DMS114 treated with DMSO at 0.1 percent for 48 hours (cell line): ENCODE measurements around the gene WDR33.

Source experiments
- DNase-seq: peaks from one replicate; lab custom pipeline; 2025; ENCODE audit not compliant: unreplicated experiment; lab: John Stamatoyannopoulos, UW

Gene WDR33

GRCh38 chr2:127674241-127675209 lies 136.4 kb downstream of the WDR33 start:
- DNase-seq, result no peak

DNA sequence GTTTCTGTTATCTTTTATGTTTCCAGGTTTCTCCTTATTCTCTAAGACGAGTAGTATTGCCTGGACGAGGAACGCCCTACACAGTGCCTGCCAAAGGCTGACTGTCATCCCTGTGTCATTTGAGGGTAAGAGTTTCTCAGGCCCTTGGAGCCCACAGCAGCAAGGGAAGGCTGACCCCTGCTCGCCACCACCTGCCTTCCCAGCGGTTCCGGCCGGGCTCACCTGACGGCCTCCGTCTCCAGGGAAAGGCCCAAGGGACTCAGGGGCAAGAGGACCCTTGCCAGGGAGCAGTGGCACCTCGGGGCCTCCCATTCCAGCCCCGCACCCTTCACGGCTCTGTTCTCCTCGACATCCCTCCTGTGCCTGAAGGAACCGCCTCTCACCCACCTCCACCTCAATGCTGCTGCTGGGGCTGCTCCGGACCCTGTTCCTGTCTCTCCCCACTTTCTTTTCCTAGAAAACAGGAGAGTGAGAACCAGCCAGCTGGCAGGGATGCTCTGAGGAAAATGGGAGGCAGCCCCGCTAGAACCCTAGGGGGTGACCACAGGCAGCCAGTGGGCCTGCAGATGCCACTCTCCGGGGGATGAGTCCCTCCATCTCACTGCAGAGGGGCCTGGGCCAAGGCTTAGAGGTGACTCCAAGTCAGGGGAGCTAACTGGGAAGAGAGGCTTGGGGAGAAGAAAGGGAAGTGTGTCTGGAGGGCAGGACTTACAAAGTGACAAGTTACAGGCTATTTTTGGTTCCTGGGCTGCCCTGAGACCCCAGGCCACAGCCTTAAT lies 137.5 kb downstream of the WDR33 start:
- no peak for DNase-seq

DNA sequence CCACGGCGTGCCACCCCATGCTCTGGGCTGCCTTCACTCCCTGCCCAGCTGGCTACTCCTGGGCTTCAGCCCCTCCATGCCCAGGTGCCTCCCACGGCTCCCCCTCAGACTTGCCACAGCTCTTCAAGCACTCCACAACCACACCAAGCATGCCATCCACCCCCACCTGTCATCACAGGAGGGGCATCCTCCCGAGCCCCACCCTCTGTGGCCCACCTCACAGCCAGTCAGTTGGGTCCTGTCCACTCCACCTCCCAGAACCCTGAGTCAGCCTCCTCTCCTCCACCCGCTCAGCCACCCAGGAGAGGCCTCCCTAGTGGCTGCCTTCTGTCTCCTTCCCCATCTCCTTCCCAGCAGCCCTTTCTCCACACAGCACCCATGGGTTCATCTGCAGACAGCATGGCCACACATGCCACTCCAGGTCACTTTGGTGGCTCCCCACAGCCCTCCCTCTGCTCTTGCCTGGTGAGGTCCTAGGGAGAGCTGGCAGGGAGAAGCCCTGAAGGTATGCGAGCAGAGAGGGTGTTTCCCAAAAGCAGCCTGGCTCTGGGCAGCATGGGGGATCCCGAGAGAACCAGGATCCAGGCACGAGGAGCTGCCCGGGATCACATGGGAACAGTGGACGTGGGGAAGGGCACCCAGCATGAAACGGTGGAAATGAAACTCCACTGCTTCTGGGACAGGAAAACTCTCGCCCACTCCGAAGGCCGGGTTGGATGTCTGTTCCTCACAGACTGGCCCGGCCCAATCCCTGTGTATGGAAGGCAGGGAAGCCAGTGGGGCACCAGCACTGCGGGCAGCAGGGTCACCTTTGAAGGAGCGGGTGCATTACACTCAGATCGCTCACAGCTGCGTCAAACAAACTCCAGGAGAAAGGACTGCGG lies 138.4 kb downstream of the WDR33 start:
- no peak for DNase-seq

DNA sequence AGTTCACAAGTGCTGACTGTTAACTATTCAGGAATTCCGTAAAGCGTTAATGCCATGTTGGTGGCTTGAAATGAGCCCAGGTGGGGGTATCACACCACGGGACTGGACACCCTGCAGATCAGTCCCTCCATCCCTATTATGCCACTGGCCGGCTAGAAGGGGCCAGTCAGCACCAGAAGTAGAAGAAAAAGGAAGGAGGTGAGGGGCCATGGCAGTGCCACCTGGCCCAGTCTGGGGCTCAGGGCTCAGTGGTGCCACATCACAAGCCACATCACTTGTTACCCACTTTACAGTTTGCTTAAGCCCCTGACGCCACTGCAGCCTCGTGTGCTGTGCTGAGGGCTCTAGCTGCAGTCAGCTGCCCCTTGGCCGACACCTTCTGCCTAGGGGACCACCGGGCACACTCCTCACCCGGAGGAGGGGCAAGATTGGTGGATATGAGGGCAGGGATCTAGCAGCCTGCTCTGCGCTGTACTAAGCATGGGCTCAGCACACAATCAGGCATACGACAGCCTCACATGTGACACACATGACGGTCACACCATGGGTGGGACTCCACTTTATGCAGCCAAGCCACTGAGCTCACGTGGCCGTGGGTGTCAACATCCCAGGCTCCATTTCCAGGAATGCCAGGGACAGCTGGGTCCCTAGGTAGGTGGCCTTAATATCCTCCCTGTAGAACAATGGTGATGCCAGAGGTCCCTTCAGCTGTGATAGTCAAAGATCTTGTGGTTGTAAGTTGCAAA lies 139.2 kb downstream of the WDR33 start:
- no peak for DNase-seq

DNA sequence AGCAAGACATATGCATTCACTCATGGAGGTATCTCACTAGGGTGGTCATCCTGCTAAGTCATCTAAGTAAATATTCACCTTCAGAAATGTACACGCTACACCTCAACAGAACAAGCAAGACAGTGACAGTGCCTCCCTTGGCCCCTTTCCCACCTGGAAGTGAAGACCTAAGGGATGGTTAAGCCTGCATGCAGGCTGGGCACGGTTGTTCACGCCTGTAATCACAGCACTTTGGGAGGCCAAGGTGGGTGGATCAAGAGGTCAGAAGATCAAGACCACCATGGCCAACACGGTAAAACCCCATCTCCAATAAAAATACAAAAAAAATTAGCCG lies 140.0 kb downstream of the WDR33 start:
- DNase-seq, result no peak

DNA sequence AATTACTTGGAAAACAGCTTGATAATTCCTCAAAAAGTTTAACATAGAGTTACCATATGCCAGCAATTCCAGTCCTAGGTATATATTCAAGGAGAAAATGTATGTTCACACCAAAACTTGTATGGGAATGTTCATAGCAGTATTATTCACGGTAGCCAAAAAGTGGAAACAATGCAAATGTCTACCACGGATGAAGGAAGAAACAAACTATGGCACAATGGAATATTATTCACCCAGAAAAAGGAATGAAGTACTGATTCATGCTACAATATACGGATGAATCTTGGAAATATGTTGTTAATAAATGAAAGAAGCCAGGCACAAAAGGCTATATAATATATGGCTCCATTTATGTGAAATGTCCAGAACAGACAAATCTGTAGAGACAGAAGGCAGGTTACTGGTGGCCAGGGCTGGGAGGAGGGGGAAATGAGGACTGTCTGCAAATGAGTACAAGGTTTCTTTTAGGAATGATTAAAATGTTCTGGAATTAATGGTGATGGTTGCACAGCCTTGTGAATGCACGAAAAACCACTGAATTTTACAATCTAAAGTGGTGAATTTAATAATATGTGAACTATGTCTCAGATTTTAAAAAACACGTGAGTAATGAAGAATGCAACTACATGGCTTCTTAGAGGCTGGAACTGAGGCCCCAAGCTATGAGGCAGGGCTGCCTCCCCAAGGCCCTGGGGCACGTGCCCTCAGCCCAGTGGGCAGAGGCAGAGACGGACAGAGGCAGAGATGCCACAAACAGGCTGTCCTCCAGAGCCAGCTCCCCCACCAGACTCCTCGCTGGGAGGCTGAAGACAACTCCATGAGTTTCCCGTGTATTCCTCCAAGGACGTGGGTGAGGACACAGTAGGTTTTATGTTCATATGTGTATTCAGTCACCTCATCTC lies 140.7 kb downstream of the WDR33 start:
- DNase-seq, result no peak

DNA sequence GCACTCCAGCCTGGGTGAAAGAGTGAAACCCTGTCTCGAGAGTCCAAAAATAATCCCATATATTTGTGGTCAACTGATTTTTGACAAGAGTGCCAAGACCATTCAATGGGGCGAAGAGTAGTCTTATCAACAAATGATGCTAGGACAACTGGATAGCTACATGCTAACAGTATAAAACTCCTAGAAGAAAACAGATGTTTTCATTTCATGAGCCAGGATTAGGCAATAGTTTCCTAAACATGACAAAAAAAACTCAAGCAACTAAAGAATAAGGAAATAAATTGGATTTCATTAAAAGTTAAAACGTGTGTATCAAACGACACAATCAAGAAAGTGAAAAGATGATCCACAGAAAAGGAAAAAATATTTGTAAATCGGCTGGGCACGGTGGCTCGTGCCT lies 141.9 kb downstream of the WDR33 start:
- no peak for DNase-seq

DNA sequence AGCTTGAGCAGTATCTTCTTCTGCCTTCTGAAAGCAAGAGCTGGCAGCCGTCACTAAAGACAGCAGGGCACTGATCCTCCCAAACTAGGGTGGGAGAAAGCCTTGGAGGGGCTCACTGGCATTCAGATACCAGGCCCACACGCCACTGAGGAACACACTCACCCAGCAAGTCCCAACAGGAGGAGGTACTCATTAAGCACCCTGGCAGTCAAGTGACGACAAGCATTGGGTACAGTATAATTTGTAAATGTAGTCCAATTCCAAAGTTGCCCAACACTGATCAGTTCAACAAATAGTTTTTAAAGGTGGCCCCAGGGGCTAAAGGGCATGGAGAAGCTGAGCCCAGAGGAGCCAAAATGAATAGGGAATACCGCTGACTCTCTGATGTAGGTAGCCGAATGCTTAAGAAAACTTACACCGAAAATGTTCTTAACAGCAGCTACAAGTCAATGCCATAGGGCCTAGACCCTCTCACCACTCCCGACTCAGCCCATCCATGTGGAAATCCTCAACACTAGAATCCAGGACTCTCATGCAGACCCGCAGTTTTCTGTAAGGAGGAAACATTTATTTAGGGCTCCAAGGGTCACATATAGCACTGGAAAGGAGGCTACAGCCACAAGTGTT lies 145.6 kb downstream of the WDR33 start:
- DNase-seq, result no peak

DNA sequence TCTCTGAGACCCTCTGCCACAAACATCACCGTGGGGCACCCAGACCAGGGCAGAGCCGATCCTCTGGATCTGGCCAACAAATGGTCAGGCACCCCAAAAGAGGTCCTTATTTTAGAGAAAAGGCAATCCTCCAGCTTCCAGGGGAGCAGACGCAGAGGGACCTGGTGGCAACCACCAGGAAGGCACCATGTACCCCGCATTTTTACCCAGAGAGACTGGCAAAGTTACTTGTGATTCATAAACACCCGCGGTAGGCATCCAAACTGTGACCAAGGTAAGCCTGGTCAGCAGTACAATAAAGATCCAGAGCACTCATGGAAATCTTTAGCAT lies 146.1 kb downstream of the WDR33 start:
- DNase-seq, result no peak

DNA sequence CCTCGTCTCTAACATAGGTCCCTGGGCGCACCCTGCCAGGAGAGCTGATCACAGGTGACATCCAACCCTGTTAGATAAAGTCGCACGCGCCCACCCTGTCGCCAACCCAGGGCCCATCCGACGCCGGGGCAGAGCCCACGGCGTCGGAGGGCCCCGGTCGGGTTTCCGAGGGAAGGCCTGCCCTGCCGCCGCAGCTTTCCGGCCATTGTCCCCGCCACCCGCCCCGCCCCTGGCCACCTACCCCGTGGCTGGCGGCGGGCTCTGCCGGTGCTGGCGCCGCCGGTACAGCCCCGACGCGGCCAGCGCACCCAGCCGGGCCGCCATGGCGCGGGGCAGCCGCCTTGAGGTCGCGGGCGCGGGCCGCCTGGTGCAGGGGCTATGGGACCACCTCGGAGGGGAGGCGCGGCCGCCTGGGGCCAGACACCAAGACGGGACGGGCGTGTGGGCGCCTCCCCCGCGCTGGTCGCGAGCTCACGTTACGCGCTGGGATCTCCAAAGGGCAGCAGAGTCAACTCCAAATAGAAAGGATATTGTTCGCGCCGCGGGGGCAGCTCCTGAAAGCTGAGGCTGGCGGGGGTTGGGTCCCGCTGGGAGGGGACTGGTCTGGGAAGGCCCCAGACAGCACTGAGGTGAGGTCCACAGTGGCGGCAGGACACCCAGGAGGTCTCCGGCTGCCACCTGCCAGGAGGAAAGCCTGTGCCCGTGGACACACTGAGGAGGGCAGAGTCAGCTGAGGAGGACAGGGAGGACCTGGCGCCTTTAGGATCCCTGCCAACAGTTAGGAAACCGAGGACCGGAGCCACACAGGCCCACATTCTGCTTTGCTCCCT lies 146.7 kb downstream of the WDR33 start:
- DNase-seq, result no peak

- DNase-seq, result no peak
Measured at GRCh38 chr2:127663566-127664064, 147.4 kb downstream of the WDR33 start.

DNA sequence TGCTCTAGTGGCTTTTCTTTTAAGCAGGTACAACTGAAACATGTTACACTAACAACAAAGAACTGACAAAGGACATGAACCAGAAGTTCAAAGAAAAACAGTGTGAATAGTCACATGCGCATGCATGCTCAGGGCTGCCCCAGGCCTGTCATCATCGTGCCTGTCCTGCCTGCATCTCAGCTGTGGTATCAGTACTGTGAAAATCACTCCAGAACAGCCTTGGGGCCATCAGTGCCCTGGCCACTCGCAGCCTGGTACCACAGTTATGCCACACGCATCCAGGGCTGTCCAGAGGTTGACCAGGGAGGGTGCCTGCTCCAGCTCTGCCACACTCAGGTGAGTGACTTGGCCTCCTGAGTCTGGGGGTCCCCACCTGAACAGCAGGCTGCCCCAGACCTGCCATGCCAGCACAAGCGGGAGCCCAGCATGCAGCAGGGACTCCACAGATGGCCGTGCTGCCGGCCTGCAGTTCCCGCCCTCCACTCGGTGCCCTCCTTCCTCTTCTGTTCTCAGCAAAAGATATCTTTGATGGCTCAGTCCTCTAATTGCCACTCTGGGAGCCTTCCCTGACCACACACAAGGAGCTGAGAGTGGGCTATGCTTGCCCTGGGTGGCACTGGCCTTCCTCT lies 147.9 kb downstream of the WDR33 start:
- DNase-seq, result no peak

DNA sequence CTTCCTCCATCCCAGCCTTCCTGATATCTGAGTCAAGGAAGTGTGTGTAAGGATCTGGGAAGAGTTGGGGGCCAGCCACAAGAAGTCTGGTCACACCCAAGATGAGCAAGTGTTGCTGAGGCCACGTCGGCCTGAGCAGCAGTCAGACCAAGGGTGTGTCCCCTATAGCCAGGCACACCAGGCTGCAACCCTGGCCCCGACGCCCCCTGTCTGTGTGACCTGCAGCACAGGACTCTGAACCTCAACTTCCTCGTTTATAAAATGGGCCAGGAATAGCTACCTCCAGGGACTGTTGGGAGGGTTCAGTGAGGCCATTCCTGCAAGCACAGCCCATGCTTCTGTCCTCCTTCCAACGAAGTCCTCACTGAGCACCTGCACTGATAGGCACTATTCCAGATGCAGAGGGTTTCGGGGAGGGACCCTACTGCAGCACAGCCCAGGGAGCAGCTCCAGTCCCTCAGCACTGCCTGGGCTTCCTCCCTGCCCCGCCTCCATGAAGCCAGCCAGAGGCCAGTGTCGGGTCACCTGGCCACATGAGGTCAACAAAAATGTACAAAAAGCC lies 148.9 kb downstream of the WDR33 start:
- DNase-seq, result no peak

GRCh38 chr2:127661072-127661649 lies 149.8 kb downstream of the WDR33 start:
- no peak for DNase-seq

GRCh38 chr2:127660291-127660578 lies 150.7 kb downstream of the WDR33 start:
- no peak for DNase-seq

GRCh38 chr2:127659408-127660290 lies 151.3 kb downstream of the WDR33 start:
- DNase-seq, result no peak
